Stimulated activated CD4-positive, alpha-beta T cell treated with anti-CD3 and anti-CD28 coated beads, Interleukin-1b, Interleukin-23, amount 100 ng/mL, for 24 hours (primary cell): Measurements from ENCODE around the gene RIPK1.
"Not testable (repeated sequence)": the region's sequence is repeated elsewhere in the genome, so short reads cannot be mapped to it uniquely, and the experiment has no call there.

ENCODE experiments used
- DNase-seq, 4 experiments: peaks; one replicate each; pipeline ENCODE4 v3.0.0-alpha.2; 2020; ENCODE audit warnings: low read depth in 4 of 4, low spot score in 1 of 4

Gene RIPK1

GRCh38 chr6:3045369-3045768 is 22.9 kb upstream of the RIPK1 start:
- DNase-seq, result no peak

- DNase-seq, result no peak
Observed at GRCh38 chr6:3045777-3046176, 22.5 kb upstream of the RIPK1 start.

GRCh38 chr6:3046295-3046694 is 22.0 kb upstream of the RIPK1 start:
- no peak for DNase-seq

GRCh38 chr6:3048009-3048408 is 20.3 kb upstream of the RIPK1 start:
- not testable (repeated sequence) for DNase-seq

- no peak for DNase-seq
Observed at GRCh38 chr6:3052481-3053230, 15.6 kb upstream of the RIPK1 start.

- no peak for DNase-seq
Observed at GRCh38 chr6:3053231-3053508, 15.1 kb upstream of the RIPK1 start.

GRCh38 chr6:3054229-3055157 is 13.8 kb upstream of the RIPK1 start:
- DNase-seq, result not testable (repeated sequence)

- DNase-seq, result not testable (repeated sequence)
Observed at GRCh38 chr6:3055158-3055499, 13.2 kb upstream of the RIPK1 start.

GRCh38 chr6:3057063-3057770 is 11.1 kb upstream of the RIPK1 start:
- DNase-seq, result no peak

GRCh38 chr6:3058957-3059356 is 9.3 kb upstream of the RIPK1 start:
- DNase-seq, result no peak

- DNase-seq, result not testable (repeated sequence)
Observed at GRCh38 chr6:3060092-3060491, 8.2 kb upstream of the RIPK1 start.

- no peak for DNase-seq
Observed at GRCh38 chr6:3061501-3061941, 6.8 kb upstream of the RIPK1 start.

GRCh38 chr6:3063340-3063732 is 5.0 kb upstream of the RIPK1 start:
- DNase-seq, result not testable (repeated sequence)

GRCh38 chr6:3063733-3064700 is 4.3 kb upstream of the RIPK1 start:
- peak; percentile 71 to 89 (median 80) for DNase-seq

- no peak for DNase-seq
Observed at GRCh38 chr6:3071568-3071967, 3.3 kb downstream of the RIPK1 start.

GRCh38 chr6:3072798-3073197 is 4.5 kb downstream of the RIPK1 start:
- DNase-seq, result no peak

GRCh38 chr6:3073382-3073781 is 5.1 kb downstream of the RIPK1 start:
- DNase-seq, result no peak

- no peak for DNase-seq
Observed at GRCh38 chr6:3075772-3076113, 7.4 kb downstream of the RIPK1 start.

- no peak for DNase-seq
Observed at GRCh38 chr6:3076320-3076719, 8.0 kb downstream of the RIPK1 start.

GRCh38 chr6:3077430-3077829 is 9.1 kb downstream of the RIPK1 start:
- DNase-seq, result no peak

GRCh38 chr6:3078952-3079351 is 10.7 kb downstream of the RIPK1 start:
- not testable (repeated sequence) for DNase-seq
